Germinal center (tissue), 1 donor: ENCODE measurements around the gene RASGRP1.

Experiments used
- DNase-seq: peaks from one replicate; pipeline ENCODE4 v3.0.0; 2012; ENCODE audit warnings: mixed read lengths, low spot score

RASGRP1 gene

DNA sequence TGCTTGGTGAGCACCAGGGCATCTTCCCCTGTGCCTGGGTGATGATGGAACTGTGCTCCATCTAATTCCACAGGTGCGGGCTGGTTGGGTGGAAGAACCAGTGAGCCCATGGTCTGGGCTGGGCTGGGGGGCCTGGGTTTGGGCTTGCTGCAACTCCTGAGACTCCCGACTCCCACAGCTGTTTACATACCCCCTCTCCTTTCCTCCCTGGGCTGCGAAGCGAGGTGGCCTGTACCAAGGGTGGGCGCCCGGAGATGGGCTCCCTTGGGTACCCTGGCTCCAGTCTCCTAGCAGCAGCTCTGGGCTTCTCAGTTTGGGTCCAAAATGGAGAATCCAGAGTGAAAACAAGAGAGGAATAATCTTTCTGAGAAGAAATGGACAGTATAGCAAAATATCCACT lies 105.1 kb downstream of the RASGRP1 start:
- DNase-seq = no peak

GRCh38 chr15:38458646-38459045 lies 106.0 kb downstream of the RASGRP1 start:
- DNase-seq = no peak

GRCh38 chr15:38455092-38455491 lies 109.5 kb downstream of the RASGRP1 start:
- DNase-seq = no peak

DNA sequence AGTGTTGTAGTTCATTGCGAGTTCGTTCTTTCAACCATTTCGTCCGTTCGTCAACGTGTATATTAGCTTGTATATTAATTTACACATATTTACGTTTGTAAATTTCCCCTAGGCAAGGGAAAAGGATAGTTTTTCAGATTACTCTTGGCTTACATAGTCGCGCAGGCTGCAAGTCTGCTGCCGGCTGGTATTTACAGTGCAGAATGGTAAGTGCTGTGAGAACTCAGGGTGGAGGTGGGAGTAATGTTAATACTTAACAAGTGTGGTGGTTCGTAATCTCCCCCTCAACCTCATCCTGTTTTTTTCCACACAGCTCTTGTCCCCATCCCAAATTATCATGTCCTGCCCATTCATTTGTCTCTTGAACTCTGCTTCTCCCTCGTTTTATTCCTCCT lies 109.9 kb downstream of the RASGRP1 start:
- no peak for DNase-seq

DNA sequence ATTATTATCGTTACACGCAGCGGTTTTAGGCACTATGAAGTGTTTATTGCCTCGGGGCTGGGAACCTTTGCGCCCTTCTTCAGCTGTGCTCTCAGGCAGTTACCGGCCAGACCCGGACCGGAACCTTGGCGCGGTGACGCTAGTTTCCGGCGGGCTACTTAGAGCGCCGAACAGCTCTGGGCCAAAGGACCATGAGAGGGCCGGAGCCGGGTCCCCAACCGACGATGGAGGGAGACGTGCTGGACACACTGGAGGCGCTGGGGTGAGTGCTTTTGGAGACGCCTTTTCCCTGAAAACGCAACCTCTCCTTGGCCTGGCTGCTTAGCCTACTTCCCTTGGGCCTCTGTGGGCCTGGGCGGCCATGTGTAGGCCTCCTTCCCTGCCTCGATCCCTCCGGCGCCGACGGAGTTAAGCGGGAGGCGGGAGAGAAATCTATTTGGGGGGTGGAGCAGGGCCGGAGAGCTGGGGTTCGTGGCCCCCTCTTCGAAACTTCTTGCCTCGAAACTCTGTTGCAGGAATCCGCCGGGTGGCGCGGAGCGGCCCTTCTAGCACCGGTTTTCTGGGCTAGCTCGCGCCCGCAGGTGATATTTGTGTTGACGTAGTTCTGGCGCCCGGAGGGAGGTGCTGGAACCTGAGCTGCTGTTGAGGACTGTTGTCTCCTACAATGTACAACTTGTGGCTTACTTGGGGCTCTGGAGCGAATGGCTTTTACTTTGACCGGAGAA lies 110.5 kb downstream of the RASGRP1 start, which contains the start of gene FAM98B:
TSS of gene FAM98B (plus strand) at position 157 of the 725 bp plus-strand sequence. CDS start at position 192, 35 bp downstream.
- DNase-seq = peak; percentile 76

GRCh38 chr15:38441130-38441519 lies 123.5 kb downstream of the RASGRP1 start:
- no peak for DNase-seq

DNA sequence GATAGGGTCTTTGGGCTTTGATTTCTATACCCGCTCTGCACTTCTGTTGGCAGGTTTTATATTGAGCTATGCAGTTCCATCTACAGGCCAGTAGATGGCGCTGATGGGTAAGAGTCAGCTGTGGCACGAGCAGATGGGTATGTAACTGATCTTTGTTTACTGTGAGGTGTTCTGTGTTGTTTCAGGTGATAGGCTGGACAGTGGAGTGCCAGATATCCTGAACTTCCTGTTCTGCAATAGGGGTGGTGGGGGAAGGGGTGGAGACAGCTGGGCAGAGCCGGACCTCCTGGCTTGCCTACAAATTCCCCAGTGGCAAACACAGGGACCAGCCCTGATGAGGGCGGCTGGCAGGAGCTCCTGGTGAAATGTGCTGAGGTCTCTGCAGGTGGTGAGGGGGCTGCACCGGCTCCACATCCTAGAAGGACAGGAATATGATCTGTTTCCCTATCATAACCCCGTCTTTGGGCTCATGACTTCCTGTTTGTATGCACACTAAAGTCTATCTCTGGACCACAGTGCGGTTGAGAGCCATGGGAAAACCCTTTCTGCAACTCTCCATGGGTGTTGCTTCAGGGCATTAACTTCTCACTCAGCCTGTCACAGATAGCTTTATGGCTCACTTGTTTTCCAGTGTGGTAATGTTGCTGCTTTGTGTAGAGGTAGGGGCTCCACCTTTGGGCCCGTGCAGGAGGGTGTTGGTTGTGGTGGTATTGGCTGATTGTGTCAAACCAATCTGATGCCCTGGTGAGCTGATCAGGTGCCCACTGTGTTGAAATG lies 124.1 kb downstream of the RASGRP1 start:
- DNase-seq = peak; percentile 48
